Mesenchymal stem cell (in vitro differentiated cells and primary cell): Measurements from ENCODE around the gene NIPAL3.

Experiments used
- DNase-seq: peaks from one replicate; pipeline ENCODE4 v3.0.0-alpha.2; 2013
- H2AFZ ChIP-seq: one replicate; pipeline ENCODE4 v1.6.1; 2013; ENCODE audit warnings: low read depth, mild to moderate bottlenecking, control low read depth, inconsistent platforms, low read length, moderate library complexity
- H2AK5ac ChIP-seq: 2 replicates; pipeline ENCODE4 v1.6.1; 2013; ENCODE audit warnings: low read length, moderate library complexity, mild to moderate bottlenecking, inconsistent platforms; ENCODE audit not compliant: severe bottlenecking
- H2BK120ac ChIP-seq: one replicate; pipeline ENCODE4 v1.6.1; 2013; ENCODE audit warnings: low read depth, mild to moderate bottlenecking, inconsistent platforms, low read length, moderate library complexity
- H2BK12ac ChIP-seq, 2 experiments: one replicate each; pipeline ENCODE4 v1.6.1; 2013; ENCODE audit warnings: inconsistent platforms in 2 of 2, low read length in 2 of 2, mild to moderate bottlenecking in 2 of 2, moderate library complexity in 2 of 2, control low read depth in 1 of 2
- H2BK15ac ChIP-seq: one replicate; pipeline ENCODE4 v1.6.1; 2013; ENCODE audit warnings: mild to moderate bottlenecking, low read depth, inconsistent platforms; ENCODE audit not compliant: poor library complexity, severe bottlenecking
- H2BK5ac ChIP-seq: 2 replicates; pipeline ENCODE4 v1.6.1; 2013; ENCODE audit warnings: low read depth, mild to moderate bottlenecking, low read length, control low read depth, inconsistent platforms; ENCODE audit not compliant: poor library complexity, severe bottlenecking
- H3K14ac ChIP-seq, 2 experiments: one replicate each; pipeline ENCODE4 v1.6.1; 2013; ENCODE audit warnings: inconsistent platforms in 2 of 2, low read length in 2 of 2, control low read depth in 1 of 2, mild to moderate bottlenecking in 1 of 2, moderate library complexity in 1 of 2
- H3K18ac ChIP-seq, 2 experiments: one replicate each; pipeline ENCODE4 v1.6.1; 2013; ENCODE audit warnings: inconsistent platforms in 2 of 2, low read length in 2 of 2, control low read depth in 1 of 2, low read depth in 1 of 2, mild to moderate bottlenecking in 1 of 2
- H3K23ac ChIP-seq, 2 experiments: one replicate each; pipeline ENCODE4 v1.6.1; 2013; ENCODE audit warnings: inconsistent platforms in 2 of 2, low read length in 2 of 2, mild to moderate bottlenecking in 2 of 2, moderate library complexity in 2 of 2, control low read depth in 1 of 2
- H3K27ac ChIP-seq: 2 replicates; pipeline ENCODE4 v1.5.1; 2013; ENCODE audit warnings: mild to moderate bottlenecking, moderate library complexity, low read length, control low read depth, inconsistent platforms; ENCODE audit not compliant: poor library complexity, severe bottlenecking
- H3K27me3 ChIP-seq, 2 experiments: 2 replicates each; pipeline versions ENCODE4 v1.6.1 to v1.7.0; 2013; ENCODE audit warnings: low read length in 2 of 2, mild to moderate bottlenecking in 2 of 2, moderate library complexity in 2 of 2, control low read depth in 1 of 2, inconsistent platforms in 1 of 2; ENCODE audit not compliant: control insufficient read depth in 1 of 2, insufficient read depth in 1 of 2
- H3K36me3 ChIP-seq, 2 experiments: 2 replicates each; pipeline versions ENCODE4 v1.6.1 to v1.7.0; 2013; ENCODE audit warnings: low read length in 2 of 2, control low read depth in 1 of 2, inconsistent platforms in 1 of 2, low read depth in 1 of 2, mild to moderate bottlenecking in 1 of 2; ENCODE audit not compliant: insufficient read depth in 2 of 2, control insufficient read depth in 1 of 2
- H3K4ac ChIP-seq, 2 experiments: one replicate each; pipeline ENCODE4 v1.6.1; 2013; ENCODE audit warnings: inconsistent platforms in 2 of 2, low read length in 2 of 2, mild to moderate bottlenecking in 2 of 2, moderate library complexity in 2 of 2, control low read depth in 1 of 2, low read depth in 1 of 2
- H3K4me1 ChIP-seq: 2 replicates; pipeline ENCODE4 v1.6.1; 2013; ENCODE audit warnings: low read depth, low read length, control low read depth; ENCODE audit not compliant: control insufficient read depth, insufficient read depth
- H3K4me2 ChIP-seq: 2 replicates; pipeline ENCODE4 v1.6.1; 2013; ENCODE audit warnings: low read length, mild to moderate bottlenecking, inconsistent platforms; ENCODE audit not compliant: poor library complexity, severe bottlenecking
- H3K4me3 ChIP-seq, 2 experiments: 2 replicates each; pipeline versions ENCODE4 v1.5.1 to v1.7.0; 2013; ENCODE audit warnings: low read length in 2 of 2, mild to moderate bottlenecking in 2 of 2, control low read depth in 1 of 2, low read depth in 1 of 2; ENCODE audit not compliant: insufficient read depth in 1 of 2
- H3K79me1 ChIP-seq: replicated peaks from 2 replicates; pipeline ENCODE4 v1.6.1; 2013; ENCODE audit warnings: mild to moderate bottlenecking, control low read depth, low read length, inconsistent platforms; ENCODE audit not compliant: poor library complexity, severe bottlenecking
- H3K9ac ChIP-seq: 2 replicates; pipeline ENCODE4 v1.7.0; 2013; ENCODE audit warnings: mild to moderate bottlenecking, low read length, moderate library complexity
- H3K9me3 ChIP-seq: 2 replicates; pipeline ENCODE4 v1.7.0; 2013; ENCODE audit warnings: mild to moderate bottlenecking, low read length; ENCODE audit not compliant: control insufficient read depth
- H4K8ac ChIP-seq: one replicate; pipeline ENCODE4 v1.6.1; 2013; ENCODE audit warnings: inconsistent platforms, mild to moderate bottlenecking, low read length, moderate library complexity
- H4K91ac ChIP-seq: one replicate; pipeline ENCODE4 v1.6.1; 2013; ENCODE audit warnings: mild to moderate bottlenecking, low read length, inconsistent platforms
- WGBS: methylation state at CpG from one replicate; pipeline ENCODE4 v1.1.7; 2013; ENCODE audit warnings: mixed read lengths; 5-methylcytosine and 5-hydroxymethylcytosine counted together

NIPAL3 gene

GRCh38 chr1:24507405-24507804 lies 91.8 kb downstream of the NIPAL3 start:
- Histone ChIP-seq H3K23ac (no peak overlapping the region), H2BK15ac (no peak overlapping the region), H4K8ac (no peak overlapping the region), H4K91ac (no peak overlapping the region), H3K4me2 (no peak overlapping the region), H2BK120ac (no peak overlapping the region), H3K4ac (no peak overlapping the region), H3K14ac (no peak overlapping the region), H2BK12ac (no peak overlapping the region), H3K9ac (no peak overlapping the region), H3K18ac (no peak overlapping the region), H2AK5ac (no peak overlapping the region), H3K9me3 (no peaks in the 10 kb centered on the region), H3K36me3 (no peaks in the 10 kb centered on the region), H3K4me3 (no peak overlapping the region), H2AFZ (no peak overlapping the region), H3K27me3 (peaks cover 0 to 4% of the 10 kb centered on the region in 2 experiments), H2BK5ac (no peak overlapping the region), H3K27ac (no peak overlapping the region), H3K79me1 (peaks cover 9% of the 10 kb centered on the region), H3K4me1 (peaks cover 6% of the 10 kb centered on the region)
- DNase-seq: no peak
- 96% methylated on average over 4 of the region's 5 CpGs for WGBS

GRCh38 chr1:24508911-24509310 lies 93.3 kb downstream of the NIPAL3 start:
- Histone ChIP-seq H3K18ac (no peak overlapping the region), H2AK5ac (no peak overlapping the region), H3K4me2 (no peak overlapping the region), H3K27me3 (no peaks in the 10 kb centered on the region), H3K4ac (no peak overlapping the region), H3K79me1 (peaks cover 11% of the 10 kb centered on the region), H2AFZ (no peak overlapping the region), H4K91ac (no peak overlapping the region), H2BK12ac (no peak overlapping the region), H3K23ac (no peak overlapping the region), H3K9me3 (no peaks in the 10 kb centered on the region), H2BK15ac (no peak overlapping the region), H3K9ac (no peak overlapping the region), H3K27ac (no peak overlapping the region), H3K36me3 (no peaks in the 10 kb centered on the region), H3K4me1 (peaks cover 2% of the 10 kb centered on the region), H3K14ac (no peak overlapping the region), H2BK5ac (no peak overlapping the region), H2BK120ac (no peak overlapping the region), H4K8ac (no peak overlapping the region), H3K4me3 (no peak overlapping the region)
- DNase-seq: no peak
- WGBS: 100% methylated on average over 3 of the region's 5 CpGs

DNA sequence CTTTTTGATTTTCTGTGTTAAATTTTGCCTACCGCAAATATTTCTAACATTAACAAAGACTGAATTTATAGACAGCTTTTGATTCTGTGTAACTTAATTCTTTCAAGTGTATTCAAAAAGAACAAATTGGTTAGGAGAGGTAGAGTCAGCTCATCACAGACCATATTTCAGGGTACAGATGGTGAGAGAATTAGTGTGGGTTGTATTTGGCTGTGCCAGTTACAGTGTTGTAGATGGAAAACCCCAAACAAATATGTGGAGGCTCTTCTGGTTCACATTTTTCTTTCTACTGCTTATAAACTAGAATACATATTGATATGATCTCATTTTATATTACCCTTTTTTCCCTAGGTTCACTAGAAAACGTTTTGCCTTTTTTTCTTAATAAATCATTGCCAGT lies 98.1 kb downstream of the NIPAL3 start:
- no peaks in the 10 kb centered on the region for H3K9me3 ChIP-seq
- peaks cover 2% of the 10 kb centered on the region for H3K4me1 ChIP-seq
- no peak overlapping the region for H3K23ac ChIP-seq
- no peak overlapping the region for H2BK12ac ChIP-seq
- H4K91ac ChIP-seq: no peak overlapping the region
- no peaks in the 10 kb centered on the region for H3K27me3 ChIP-seq
- H2AK5ac ChIP-seq: no peak overlapping the region
- peaks cover 0 to 2% of the 10 kb centered on the region in 2 experiments for H3K36me3 ChIP-seq
- no peak for DNase-seq
- H2BK5ac ChIP-seq: no peak overlapping the region
- H3K4me3 ChIP-seq: no peak overlapping the region
- no CpG with 5 or more reads among the region's 2 CpGs for WGBS
- no peak overlapping the region for H3K9ac ChIP-seq
- H3K27ac ChIP-seq: no peak overlapping the region
- H2BK120ac ChIP-seq: no peak overlapping the region
- no peak overlapping the region for H3K4ac ChIP-seq
- H3K14ac ChIP-seq: no peak overlapping the region
- H2BK15ac ChIP-seq: no peak overlapping the region
- no peak overlapping the region for H3K4me2 ChIP-seq
- H4K8ac ChIP-seq: no peak overlapping the region
- H2AFZ ChIP-seq: no peak overlapping the region
- H3K79me1 ChIP-seq: peaks cover 8% of the 10 kb centered on the region
- H3K18ac ChIP-seq: no peak overlapping the region

GRCh38 chr1:24514946-24515345 lies 99.3 kb downstream of the NIPAL3 start:
- Histone ChIP-seq H3K27me3 (no peaks in the 10 kb centered on the region), H3K14ac (no peak overlapping the region), H2AK5ac (no peak overlapping the region), H2BK5ac (no peak overlapping the region), H2BK15ac (no peak overlapping the region), H3K79me1 (peaks cover 7% of the 10 kb centered on the region), H3K18ac (no peak overlapping the region), H3K4me1 (peaks cover 2% of the 10 kb centered on the region), H3K4me3 (no peak overlapping the region), H3K36me3 (peaks cover 0 to 2% of the 10 kb centered on the region in 2 experiments), H2BK12ac (no peak overlapping the region), H3K9ac (no peak overlapping the region), H3K27ac (no peak overlapping the region), H3K9me3 (no peaks in the 10 kb centered on the region), H2BK120ac (no peak overlapping the region), H2AFZ (no peak overlapping the region), H3K23ac (no peak overlapping the region), H4K91ac (no peak overlapping the region), H4K8ac (no peak overlapping the region), H3K4me2 (no peak overlapping the region), H3K4ac (no peak overlapping the region)
- 100% methylated on average over 2 of the region's 5 CpGs for WGBS
- DNase-seq: no peak
